Measurements from ENCODE around the gene MTARC1. TPM values are rescaled to one million over a fixed set of nuclear protein-coding genes. Genes with fewer than 3 reads are reported as not detected.

MTARC1 gene
- total RNA-seq, 1 experiment from 2014 or later: 0.74 TPM

DNA sequence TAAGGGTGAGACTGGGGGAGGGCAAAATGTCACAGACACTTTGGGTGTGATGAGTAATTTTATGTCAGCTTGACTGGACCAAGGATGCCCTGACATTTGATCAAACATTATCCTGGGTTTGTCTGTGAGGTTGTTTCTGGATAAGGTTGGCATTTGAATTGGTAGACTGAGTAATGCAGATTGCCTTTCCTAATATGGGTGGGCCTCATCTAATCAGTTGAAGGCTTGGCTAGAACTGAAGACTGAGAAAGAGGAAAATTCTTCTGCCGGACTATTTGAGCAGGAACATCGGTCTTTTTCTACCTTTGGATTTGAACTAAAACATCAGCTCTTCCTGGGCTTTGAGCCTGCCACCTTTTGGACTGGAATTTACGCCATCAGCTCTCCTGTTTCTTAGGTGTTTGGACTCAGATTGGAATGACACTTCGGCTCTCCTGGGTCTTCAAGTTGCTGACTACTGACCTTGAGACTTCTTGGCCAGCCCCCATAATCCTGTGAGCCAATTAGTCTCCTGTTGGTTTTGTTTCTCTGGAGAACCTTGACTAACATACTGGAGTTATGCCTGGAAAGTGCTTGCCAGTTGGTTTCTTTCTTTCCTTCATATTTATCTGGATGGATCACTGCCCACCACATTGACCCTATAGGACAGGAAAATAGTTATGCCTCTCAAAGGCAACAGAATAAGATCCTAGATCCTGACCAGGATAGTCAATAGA is 47.6 kb downstream of the MTARC1 start:
- Histone ChIP-seq H3K36me3 (ENCODE audit: control insufficient read depth, insufficient read depth, low read length) (no peaks in the 10 kb centered on the region), H3K9me3 (ENCODE audit: control insufficient read depth, insufficient read depth, low read depth, low read length) (no peaks in the 10 kb centered on the region), H3K27me3 (ENCODE audit: control insufficient read depth, insufficient read depth, low read length) (no peaks in the 10 kb centered on the region; the same call in 1 of the 2 replicates), H3K4me1 (ENCODE audit: control insufficient read depth, insufficient read depth, low read length) (no peaks in the 10 kb centered on the region), H3K27ac (ENCODE audit: low read length) (no peak overlapping the region), H3K4me3 (ENCODE audit: low read depth in 2 of 2, low read length in 2 of 2) (no peak overlapping the region)
- DNase-seq (ENCODE audit: low read depth, low spot score) (no peak), ATAC-seq (no peak)
- intact Hi-C loops (cut with micrococcal nuclease; ENCODE audit: unreplicated experiment): no loop called here
- ChIA-PET CTCF (no interaction called here), POLR2A (no interaction called here)
- no TSS peak for BruUV-seq (replicated peaks)
- in situ Hi-C loops (cut with HindIII; ENCODE audit: low pct_unique_long_range_greater_than_20kb, low sequenced_read_pairs): no loop called here
- TF ChIP-seq SIN3A (IDR thresholded peaks at IDR 0.05; ENCODE audit: borderline replicate concordance, insufficient read depth, low read depth, low read length) (no peak), POLR2AphosphoS5 (IDR thresholded peaks at IDR 0.05; ENCODE audit: low read depth, low read length) (no peak), TCF7L2 (IDR thresholded peaks at IDR 0.05; ENCODE audit: low read depth, low read length) (no peak)
- TF ChIP-seq, protein P1, sequence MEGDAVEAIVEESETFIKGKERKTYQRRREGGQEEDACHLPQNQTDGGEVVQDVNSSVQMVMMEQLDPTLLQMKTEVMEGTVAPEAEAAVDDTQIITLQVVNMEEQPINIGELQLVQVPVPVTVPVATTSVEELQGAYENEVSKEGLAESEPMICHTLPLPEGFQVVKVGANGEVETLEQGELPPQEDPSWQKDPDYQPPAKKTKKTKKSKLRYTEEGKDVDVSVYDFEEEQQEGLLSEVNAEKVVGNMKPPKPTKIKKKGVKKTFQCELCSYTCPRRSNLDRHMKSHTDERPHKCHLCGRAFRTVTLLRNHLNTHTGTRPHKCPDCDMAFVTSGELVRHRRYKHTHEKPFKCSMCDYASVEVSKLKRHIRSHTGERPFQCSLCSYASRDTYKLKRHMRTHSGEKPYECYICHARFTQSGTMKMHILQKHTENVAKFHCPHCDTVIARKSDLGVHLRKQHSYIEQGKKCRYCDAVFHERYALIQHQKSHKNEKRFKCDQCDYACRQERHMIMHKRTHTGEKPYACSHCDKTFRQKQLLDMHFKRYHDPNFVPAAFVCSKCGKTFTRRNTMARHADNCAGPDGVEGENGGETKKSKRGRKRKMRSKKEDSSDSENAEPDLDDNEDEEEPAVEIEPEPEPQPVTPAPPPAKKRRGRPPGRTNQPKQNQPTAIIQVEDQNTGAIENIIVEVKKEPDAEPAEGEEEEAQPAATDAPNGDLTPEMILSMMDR (IDR thresholded peaks at IDR 0.05): no peak
- TF ChIP-seq, protein P2, sequence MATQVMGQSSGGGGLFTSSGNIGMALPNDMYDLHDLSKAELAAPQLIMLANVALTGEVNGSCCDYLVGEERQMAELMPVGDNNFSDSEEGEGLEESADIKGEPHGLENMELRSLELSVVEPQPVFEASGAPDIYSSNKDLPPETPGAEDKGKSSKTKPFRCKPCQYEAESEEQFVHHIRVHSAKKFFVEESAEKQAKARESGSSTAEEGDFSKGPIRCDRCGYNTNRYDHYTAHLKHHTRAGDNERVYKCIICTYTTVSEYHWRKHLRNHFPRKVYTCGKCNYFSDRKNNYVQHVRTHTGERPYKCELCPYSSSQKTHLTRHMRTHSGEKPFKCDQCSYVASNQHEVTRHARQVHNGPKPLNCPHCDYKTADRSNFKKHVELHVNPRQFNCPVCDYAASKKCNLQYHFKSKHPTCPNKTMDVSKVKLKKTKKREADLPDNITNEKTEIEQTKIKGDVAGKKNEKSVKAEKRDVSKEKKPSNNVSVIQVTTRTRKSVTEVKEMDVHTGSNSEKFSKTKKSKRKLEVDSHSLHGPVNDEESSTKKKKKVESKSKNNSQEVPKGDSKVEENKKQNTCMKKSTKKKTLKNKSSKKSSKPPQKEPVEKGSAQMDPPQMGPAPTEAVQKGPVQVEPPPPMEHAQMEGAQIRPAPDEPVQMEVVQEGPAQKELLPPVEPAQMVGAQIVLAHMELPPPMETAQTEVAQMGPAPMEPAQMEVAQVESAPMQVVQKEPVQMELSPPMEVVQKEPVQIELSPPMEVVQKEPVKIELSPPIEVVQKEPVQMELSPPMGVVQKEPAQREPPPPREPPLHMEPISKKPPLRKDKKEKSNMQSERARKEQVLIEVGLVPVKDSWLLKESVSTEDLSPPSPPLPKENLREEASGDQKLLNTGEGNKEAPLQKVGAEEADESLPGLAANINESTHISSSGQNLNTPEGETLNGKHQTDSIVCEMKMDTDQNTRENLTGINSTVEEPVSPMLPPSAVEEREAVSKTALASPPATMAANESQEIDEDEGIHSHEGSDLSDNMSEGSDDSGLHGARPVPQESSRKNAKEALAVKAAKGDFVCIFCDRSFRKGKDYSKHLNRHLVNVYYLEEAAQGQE (IDR thresholded peaks at IDR 0.05; ENCODE audit: insufficient read depth in 1 of 2, low read depth in 2 of 2, low read length in 1 of 2): no peak

Other genes with a start within 250 kb of the MTARC1 start
- gene C1orf115, start 96.5 kb upstream of the MTARC1 start, total RNA-seq (2021; ENCODE audit: unreplicated experiment): 3.9 TPM
- 10.1 TPM for gene MTARC2, start 38.6 kb upstream of the MTARC1 start, total RNA-seq (2021; ENCODE audit: unreplicated experiment)
- 0.39 TPM for gene HLX, start 92.5 kb downstream of the MTARC1 start, total RNA-seq (2021; ENCODE audit: unreplicated experiment)

Data from Panc1 (cell line).